ENCODE data around the gene NAA40.

DNA sequence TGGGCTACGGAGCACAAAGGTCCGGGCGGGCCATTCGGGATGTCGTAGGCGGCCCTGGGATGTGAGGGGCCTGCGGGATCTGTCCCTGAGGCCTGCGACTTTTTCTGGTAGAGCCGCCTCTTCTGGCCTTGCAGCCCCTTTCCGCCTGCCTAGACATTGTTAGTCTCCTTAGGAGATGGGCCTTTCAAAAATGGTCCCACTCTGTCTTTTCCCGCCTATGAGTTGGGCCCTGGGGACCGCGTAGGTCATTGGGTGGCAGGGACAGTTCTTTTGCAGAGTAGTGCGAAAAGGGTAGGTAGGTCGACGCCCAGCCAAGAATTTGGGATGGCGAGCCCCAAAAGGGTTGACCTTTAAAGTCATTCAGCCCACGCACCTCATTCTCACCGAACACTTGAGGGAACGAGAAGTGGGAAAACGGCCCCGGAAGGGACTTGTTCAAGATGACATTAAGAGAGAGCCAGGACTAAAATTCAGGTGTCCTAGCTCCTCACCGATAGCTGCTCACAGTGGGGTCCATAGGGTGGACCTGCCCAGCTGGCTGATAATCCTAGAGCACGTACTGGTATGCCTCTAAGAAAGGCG, 48.2 kb downstream of the NAA40 start:
- TF ChIP-seq, protein P1, sequence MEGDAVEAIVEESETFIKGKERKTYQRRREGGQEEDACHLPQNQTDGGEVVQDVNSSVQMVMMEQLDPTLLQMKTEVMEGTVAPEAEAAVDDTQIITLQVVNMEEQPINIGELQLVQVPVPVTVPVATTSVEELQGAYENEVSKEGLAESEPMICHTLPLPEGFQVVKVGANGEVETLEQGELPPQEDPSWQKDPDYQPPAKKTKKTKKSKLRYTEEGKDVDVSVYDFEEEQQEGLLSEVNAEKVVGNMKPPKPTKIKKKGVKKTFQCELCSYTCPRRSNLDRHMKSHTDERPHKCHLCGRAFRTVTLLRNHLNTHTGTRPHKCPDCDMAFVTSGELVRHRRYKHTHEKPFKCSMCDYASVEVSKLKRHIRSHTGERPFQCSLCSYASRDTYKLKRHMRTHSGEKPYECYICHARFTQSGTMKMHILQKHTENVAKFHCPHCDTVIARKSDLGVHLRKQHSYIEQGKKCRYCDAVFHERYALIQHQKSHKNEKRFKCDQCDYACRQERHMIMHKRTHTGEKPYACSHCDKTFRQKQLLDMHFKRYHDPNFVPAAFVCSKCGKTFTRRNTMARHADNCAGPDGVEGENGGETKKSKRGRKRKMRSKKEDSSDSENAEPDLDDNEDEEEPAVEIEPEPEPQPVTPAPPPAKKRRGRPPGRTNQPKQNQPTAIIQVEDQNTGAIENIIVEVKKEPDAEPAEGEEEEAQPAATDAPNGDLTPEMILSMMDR (IDR thresholded peaks at IDR 0.05) = no peak
- TF ChIP-seq POLR2A (IDR thresholded peaks at IDR 0.05) = no peak

All from testis (tissue), 2 donors.